CD1c-positive myeloid dendritic cell (primary cell): ENCODE results near the gene BTNL8.
"Not testable (repeated sequence)": the region's sequence is repeated elsewhere in the genome, so short reads cannot be mapped to it uniquely, and the experiment has no call there.

Source experiments
- DNase-seq: peaks from one replicate; pipeline ENCODE4 v3.0.0-alpha.2; 2016; ENCODE audit errors: extremely low spot score

Gene BTNL8

GRCh38 chr5:180874804-180875582, 24.0 kb upstream of the BTNL8 start:
- no peak for DNase-seq

DNA sequence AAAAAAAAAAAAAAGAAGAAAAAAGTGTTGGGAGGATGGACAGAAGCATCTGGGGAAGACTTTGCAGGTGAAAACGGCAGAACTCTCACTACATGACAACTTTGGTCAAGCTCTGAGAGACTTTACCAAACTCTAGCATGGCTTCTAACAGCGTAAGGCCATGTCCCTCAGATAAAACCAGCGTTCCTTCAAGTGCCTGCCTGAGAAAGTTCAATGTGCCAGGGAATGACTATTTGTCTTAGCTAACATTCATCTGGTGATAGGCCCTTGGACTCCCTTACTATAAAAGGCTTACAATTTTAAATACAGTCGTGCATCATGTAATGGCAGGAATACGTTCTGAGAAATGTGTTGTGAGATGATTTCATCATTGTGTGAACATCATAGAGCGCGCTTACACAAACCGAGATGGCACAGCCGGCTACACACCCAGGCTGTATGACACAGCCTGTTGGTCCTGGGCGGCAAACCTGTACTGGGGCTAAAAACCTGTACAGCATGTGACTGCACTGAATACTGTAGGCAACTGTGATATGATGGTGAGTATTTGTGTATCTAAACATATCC, 23.0 kb upstream of the BTNL8 start:
- DNase-seq, result no peak

GRCh38 chr5:180885845-180886529, 13.0 kb upstream of the BTNL8 start:
- DNase-seq, result not testable (repeated sequence)

- no peak for DNase-seq
Observed at GRCh38 chr5:180889381-180889780, 9.6 kb upstream of the BTNL8 start.

- DNase-seq, result not testable (repeated sequence)
Observed at GRCh38 chr5:180895330-180895729, 3.6 kb upstream of the BTNL8 start.

DNA sequence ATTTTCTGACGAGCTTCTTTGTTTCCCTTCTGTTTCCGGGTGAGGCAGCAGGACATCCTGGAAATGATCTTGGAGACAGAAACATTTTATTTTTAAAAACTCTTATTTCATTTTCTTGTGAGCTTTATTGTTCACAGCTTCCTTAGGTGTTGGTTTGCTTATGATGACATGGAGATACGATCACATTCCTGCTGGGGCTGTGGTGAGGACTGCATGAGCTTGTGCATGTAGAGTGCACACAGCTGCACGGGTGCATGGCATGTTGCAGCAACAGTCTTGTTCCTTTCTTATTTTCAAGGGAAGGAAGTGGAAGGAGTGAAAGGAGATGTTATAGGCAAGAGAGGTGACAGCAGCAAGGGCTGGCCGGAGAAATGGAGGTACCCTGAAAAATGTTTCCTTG, 1.2 kb downstream of the BTNL8 start:
- no peak for DNase-seq

DNA sequence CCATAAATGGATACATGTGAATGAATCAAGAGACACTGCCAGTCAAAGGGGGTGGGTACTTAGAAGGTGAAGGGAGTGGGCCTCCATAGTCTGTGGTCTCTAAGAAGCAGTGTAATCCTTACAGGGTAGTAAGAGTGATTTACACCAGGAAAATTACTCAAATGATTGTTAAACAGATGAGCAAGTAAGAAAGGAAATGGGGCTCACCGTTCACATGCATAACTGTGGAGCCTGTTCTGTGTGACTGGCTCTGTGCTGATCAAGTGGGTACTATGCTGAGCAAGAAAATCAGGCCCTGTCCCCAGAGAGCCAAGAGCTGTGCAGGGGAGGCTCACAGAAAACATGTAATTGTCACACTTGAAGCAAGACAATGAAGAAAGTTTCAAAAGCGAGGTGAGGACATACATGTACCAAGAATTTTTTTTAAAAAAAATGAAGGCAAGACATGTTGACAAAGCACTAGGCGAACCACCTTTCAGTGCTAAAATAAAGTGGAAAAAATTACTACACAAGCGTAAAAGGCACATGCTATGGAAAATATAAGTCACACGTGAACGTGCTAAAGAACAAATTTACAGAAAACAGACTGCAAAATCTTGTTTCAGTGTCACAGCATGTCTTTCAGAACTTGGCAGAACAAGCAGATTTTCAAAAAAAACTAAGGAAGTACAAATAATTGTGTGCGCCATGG, 2.5 kb downstream of the BTNL8 start:
- DNase-seq, result no peak

DNA sequence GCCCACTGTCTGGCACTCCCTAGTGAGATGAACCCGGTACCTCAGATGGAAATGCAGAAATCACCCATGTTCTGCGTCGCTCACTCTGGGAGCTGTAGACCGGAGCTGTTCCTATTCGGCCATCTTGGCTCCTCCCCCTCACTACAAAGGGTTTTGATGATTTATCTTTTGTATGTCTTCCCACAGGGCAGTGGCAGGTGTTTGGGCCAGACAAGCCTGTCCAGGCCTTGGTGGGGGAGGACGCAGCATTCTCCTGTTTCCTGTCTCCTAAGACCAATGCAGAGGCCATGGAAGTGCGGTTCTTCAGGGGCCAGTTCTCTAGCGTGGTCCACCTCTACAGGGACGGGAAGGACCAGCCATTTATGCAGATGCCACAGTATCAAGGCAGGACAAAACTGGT, 9.4 kb downstream of the BTNL8 start:
- DNase-seq, result no peak

- peak; percentile 4 for DNase-seq
Observed at GRCh38 chr5:180908998-180909731, 10.2 kb downstream of the BTNL8 start.

DNA sequence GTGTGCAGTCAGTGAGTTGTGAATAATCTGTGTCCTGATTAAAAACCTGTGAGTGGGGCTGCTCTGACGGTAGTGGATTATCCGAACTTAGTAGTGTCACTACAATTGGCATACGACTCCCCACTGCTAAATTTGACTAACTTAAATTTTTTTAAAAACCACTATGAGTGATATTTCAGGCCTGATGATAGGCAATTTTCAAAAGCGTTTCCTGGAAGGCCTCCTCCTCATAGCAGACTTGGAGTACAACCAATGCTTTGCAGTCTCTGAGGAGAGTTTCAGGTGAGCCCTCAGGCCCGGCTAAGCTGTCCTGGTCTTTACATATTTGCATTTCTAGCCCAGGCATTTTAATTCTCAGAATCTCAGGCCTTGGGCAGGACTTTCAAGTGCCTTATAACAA, 10.8 kb downstream of the BTNL8 start:
- DNase-seq, result no peak

GRCh38 chr5:180910182-180910581, 11.2 kb downstream of the BTNL8 start:
- no peak for DNase-seq

GRCh38 chr5:180910735-180911134, 11.8 kb downstream of the BTNL8 start:
- DNase-seq, result no peak

DNA sequence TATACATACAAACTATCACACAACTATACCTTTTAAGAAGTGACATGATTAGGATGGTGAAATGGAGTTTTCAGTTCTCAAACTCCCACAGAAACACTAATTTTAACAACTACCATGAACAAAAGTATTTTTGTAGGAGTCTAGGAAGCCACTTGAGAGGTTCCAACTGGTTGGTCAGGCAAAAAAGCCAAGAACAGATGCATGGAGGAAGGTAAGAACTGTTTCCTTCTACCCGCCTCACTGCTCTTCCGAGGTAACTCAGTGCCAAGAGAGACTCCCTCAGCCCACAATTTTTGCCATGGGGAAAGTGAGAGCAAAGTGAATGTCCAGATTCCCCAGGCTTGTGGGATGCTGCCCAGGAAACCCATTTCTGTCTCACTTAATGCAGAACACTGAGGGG, 15.7 kb downstream of the BTNL8 start:
- DNase-seq, result no peak

GRCh38 chr5:180915924-180916323, 17.0 kb downstream of the BTNL8 start:
- no peak for DNase-seq

DNA sequence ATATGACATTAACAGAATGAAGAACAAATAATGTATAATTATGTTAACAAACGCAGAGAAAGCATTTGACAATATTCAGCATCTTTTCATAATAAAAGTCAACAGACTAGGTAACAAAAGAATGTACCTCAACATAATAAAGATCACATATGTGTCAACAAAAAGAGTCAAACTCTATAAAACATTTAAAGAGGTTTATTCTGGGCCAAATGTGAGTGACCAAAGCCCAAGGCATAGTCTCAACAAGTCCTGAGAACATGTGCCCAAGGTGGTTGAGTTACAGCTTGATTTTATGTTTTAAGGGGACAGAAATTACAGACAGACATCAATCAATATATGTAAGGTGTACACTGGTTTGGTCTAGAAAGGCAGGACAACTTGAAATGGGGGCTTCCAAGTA, 19.4 kb downstream of the BTNL8 start:
- DNase-seq, result no peak

- DNase-seq, result no peak
Observed at GRCh38 chr5:180920710-180921109, 21.8 kb downstream of the BTNL8 start.

GRCh38 chr5:180922932-180923331, 24.0 kb downstream of the BTNL8 start:
- no peak for DNase-seq

DNA sequence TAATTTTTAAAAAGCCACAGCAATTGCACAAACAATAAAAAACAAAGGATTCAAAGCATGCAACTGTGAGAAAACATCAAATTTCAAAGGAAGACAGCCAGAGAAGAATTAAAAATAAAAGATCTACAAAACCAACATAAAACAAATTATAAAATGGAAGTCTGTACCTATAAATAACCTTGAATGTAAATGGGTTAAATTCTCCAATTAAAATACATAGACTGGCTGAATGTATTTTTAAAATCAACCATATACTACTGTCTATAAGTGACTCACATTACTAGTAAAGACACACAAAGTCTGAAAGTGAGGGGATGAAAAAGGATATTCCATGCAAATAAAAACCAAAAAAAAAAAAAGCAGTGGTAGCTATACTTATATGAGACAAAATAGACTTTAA, 33.7 kb downstream of the BTNL8 start:
- DNase-seq, result no peak

GRCh38 chr5:180935203-180935602, 36.2 kb downstream of the BTNL8 start:
- no peak for DNase-seq

- no peak for DNase-seq
Observed at GRCh38 chr5:180938294-180938693, 39.3 kb downstream of the BTNL8 start.

GRCh38 chr5:180950291-180950949, 51.5 kb downstream of the BTNL8 start:
- no peak for DNase-seq
